WTC11 (cell line): ENCODE measurements around the gene SPTB. TPM values are rescaled to one million over a fixed set of nuclear protein-coding genes. Genes with fewer than 3 reads are reported as not detected.

Experiments used
- ATAC-seq: fragments of 200-7000 bp; cut with Tn5 transposase; 2 replicates; pipeline ENCODE4 v1.10.0; 2021; ENCODE audit warnings: mild to moderate bottlenecking, moderate library complexity
- CTCF ChIA-PET: fragments of 300-600 bp; sonication (Branson Sonifier 250); formaldehyde crosslinking; loops from one replicate; lab custom pipeline; 2021; ENCODE audit warnings: antibody characterized with exemption; lab: Charles Lee
- POLR2A ChIA-PET: fragments of 350-600 bp; sonication (Branson Sonifier 250); formaldehyde crosslinking; loops from one replicate; lab custom pipeline; 2021; ENCODE audit warnings: antibody characterized with exemption; lab: Charles Lee
- DNase-seq: peaks from one replicate; pipeline ENCODE4 v3.0.0; 2021; ENCODE audit warnings: low spot score
- H3K27ac Mint-ChIP-seq: 2 replicates; pipeline ENCODE4 v1.8.0; 2021; ENCODE audit warnings: mixed read lengths
- H3K27me3 Mint-ChIP-seq: 2 replicates; pipeline ENCODE4 v1.8.0; 2021; ENCODE audit warnings: low read depth, mild to moderate bottlenecking, moderate library complexity, mixed read lengths
- H3K36me3 Mint-ChIP-seq: 2 replicates; pipeline ENCODE4 v1.8.0; 2021; ENCODE audit warnings: mixed read lengths
- H3K4me1 Mint-ChIP-seq: 2 replicates; pipeline ENCODE4 v1.8.0; 2022; ENCODE audit warnings: mixed read lengths
- H3K4me3 Mint-ChIP-seq: 2 replicates; pipeline ENCODE4 v1.8.0; 2021; ENCODE audit warnings: mild to moderate bottlenecking, moderate library complexity, mixed read lengths
- H3K9me3 Mint-ChIP-seq: 2 replicates; pipeline ENCODE4 v1.8.0; 2021; ENCODE audit warnings: mixed read lengths
- ATF3 ChIP-seq: sonication (generic); formaldehyde crosslinking; conservative IDR thresholded peaks from 2 replicates; pipeline ENCODE4 v1.8.1; 2022; ENCODE audit warnings: mild to moderate bottlenecking, missing genetic modification reagents
- CBFB ChIP-seq: sonication (generic); formaldehyde crosslinking; IDR thresholded peaks from 2 replicates; pipeline ENCODE4 v1.8.1; 2022; ENCODE audit warnings: mild to moderate bottlenecking, low read depth, missing genetic modification reagents
- CREB1 ChIP-seq: sonication (generic); formaldehyde crosslinking; IDR thresholded peaks from 2 replicates; pipeline ENCODE4 v1.8.0; 2023; ENCODE audit warnings: mild to moderate bottlenecking, missing genetic modification reagents
- E2F4 ChIP-seq: sonication (generic); formaldehyde crosslinking; IDR thresholded peaks from 2 replicates; pipeline ENCODE4 v1.8.1; 2022; ENCODE audit warnings: low read depth, mild to moderate bottlenecking, moderate library complexity, missing genetic modification reagents, borderline replicate concordance
- ESRRA ChIP-seq: sonication (generic); formaldehyde crosslinking; IDR thresholded peaks from 2 replicates; pipeline ENCODE4 v1.8.1; 2022; ENCODE audit warnings: mild to moderate bottlenecking, missing genetic modification reagents, borderline replicate concordance
- FOXK1 ChIP-seq: sonication (generic); formaldehyde crosslinking; IDR thresholded peaks from 2 replicates; pipeline ENCODE4 v1.8.0; 2022; ENCODE audit warnings: mild to moderate bottlenecking, moderate library complexity, missing genetic modification reagents
- FOXP1 ChIP-seq: sonication (generic); formaldehyde crosslinking; IDR thresholded peaks from 2 replicates; pipeline ENCODE4 v1.8.0; 2022; ENCODE audit warnings: missing genetic modification reagents, mild to moderate bottlenecking, moderate library complexity, borderline replicate concordance
- GTF2I ChIP-seq: fragments of 250-450 bp; sonication (Bioruptor Pico); conservative IDR thresholded peaks from 2 replicates; pipeline ENCODE4 v1.4.0; 2021; ENCODE audit warnings: mild to moderate bottlenecking
- IRF2 ChIP-seq: sonication (generic); formaldehyde crosslinking; IDR thresholded peaks from 2 replicates; pipeline ENCODE4 v1.8.0; 2022; ENCODE audit warnings: low read depth, missing genetic modification reagents, borderline replicate concordance
- MLX ChIP-seq: sonication (generic); formaldehyde crosslinking; IDR thresholded peaks from 2 replicates; pipeline ENCODE4 v1.8.1; 2023; ENCODE audit warnings: mild to moderate bottlenecking, missing genetic modification reagents, moderate library complexity
- MXD4 ChIP-seq: fragments of 250-450 bp; sonication (Bioruptor Pico); IDR thresholded peaks from 2 replicates; pipeline ENCODE4 v1.8.0; 2021; ENCODE audit warnings: mild to moderate bottlenecking, moderate library complexity, borderline replicate concordance
- NR2C2 ChIP-seq: sonication (generic); formaldehyde crosslinking; IDR thresholded peaks from 2 replicates; pipeline ENCODE4 v1.8.0; 2022; ENCODE audit warnings: mild to moderate bottlenecking, missing genetic modification reagents
- PRRX2 ChIP-seq: fragments of 250-450 bp; sonication (Bioruptor Pico); IDR thresholded peaks from 2 replicates; pipeline ENCODE4 v1.8.0; 2021; ENCODE audit warnings: mild to moderate bottlenecking
- SMAD4 ChIP-seq: sonication (generic); formaldehyde crosslinking; IDR thresholded peaks from 2 replicates; pipeline ENCODE4 v1.8.0; 2022; ENCODE audit warnings: mild to moderate bottlenecking, missing genetic modification reagents
- SP1 ChIP-seq: sonication (generic); formaldehyde crosslinking; conservative IDR thresholded peaks from 2 replicates; pipeline ENCODE4 v1.8.1; 2022; ENCODE audit warnings: missing genetic modification reagents
- STAT6 ChIP-seq: sonication (generic); formaldehyde crosslinking; conservative IDR thresholded peaks from 2 replicates; pipeline ENCODE4 v1.8.1; 2023; ENCODE audit warnings: mild to moderate bottlenecking, low read depth, missing genetic modification reagents, moderate library complexity
- USF1 ChIP-seq: sonication (generic); formaldehyde crosslinking; IDR thresholded peaks from 2 replicates; pipeline ENCODE4 v1.8.0; 2022; ENCODE audit warnings: mild to moderate bottlenecking, missing genetic modification reagents
- ZBTB21 ChIP-seq: sonication (generic); formaldehyde crosslinking; IDR thresholded peaks from 2 replicates; pipeline ENCODE4 v1.8.1; 2023; ENCODE audit warnings: mild to moderate bottlenecking, missing genetic modification reagents, borderline replicate concordance
- ZMAT4 ChIP-seq: fragments of 250-450 bp; sonication (Bioruptor Pico); IDR thresholded peaks from 2 replicates; pipeline ENCODE4 v1.9.0; 2021; ENCODE audit warnings: mild to moderate bottlenecking
- ZNF219 ChIP-seq: sonication (generic); formaldehyde crosslinking; IDR thresholded peaks from 2 replicates; pipeline ENCODE4 v1.8.0; 2023; ENCODE audit warnings: missing genetic modification reagents, mild to moderate bottlenecking, borderline replicate concordance
- total RNA-seq: library from RNA; stranded (reverse); gene quantifications from 3 replicates; pipeline ENCODE4 v1.2.3, GENCODE V29; 2021
- TF ChIP-seq, protein P1 (sequence below): fragments of 250-450 bp; sonication (Bioruptor Pico); conservative IDR thresholded peaks from 2 replicates; pipeline ENCODE4 v1.9.0; 2021; ENCODE audit warnings: mild to moderate bottlenecking
- TF ChIP-seq, protein P2 (sequence below): sonication (generic); formaldehyde crosslinking; IDR thresholded peaks from 2 replicates; pipeline ENCODE4 v1.8.0; 2022; ENCODE audit warnings: mild to moderate bottlenecking, missing genetic modification reagents

The SPTB gene
- total RNA-seq, 1 experiment from 2014 or later, result 3.2 TPM

DNA sequence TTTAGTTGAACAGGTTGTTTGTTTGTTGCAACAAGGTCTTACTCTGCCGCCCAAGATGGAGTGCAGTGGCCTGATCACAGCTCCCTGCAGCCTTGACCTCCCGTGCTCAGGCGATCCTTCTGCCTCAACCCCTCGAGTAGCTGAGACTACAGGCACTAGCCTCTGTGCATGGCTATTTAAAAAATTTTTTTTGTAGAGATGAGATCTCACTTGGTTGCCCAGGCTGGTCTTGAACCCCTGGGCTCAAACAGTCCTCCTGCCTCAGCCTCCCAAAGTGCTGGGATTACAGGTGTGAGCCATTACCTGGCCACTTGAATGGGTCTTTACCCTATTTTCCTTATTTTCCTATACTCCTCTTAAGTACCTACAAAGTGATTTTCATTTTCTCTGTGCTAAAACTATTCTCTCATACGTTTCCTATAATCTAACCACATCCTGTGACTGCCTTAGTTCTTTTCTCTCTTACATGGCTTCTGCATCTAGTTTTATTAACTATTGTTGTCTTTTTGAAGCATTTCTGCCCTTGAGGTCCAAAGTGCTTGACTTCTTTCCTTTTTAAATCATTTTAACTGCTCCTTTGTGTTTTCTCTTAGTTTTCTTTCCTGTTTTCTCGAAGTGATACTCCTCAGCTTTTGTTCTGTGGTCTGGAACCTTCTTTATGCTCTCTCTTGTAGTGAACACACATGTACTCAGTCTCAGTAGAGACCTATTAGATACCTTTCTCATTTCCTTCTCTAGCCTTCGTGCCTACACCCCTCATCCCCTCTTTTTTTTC lies 48.7 kb upstream of the SPTB start:
- Mint-ChIP-seq H3K27ac (no peak overlapping the region), H3K27me3 (no peaks in the 10 kb centered on the region), H3K9me3 (no peaks in the 10 kb centered on the region), H3K36me3 (peaks cover 36% of the 10 kb centered on the region), H3K4me3 (no peak overlapping the region), H3K4me1 (no peaks in the 10 kb centered on the region)
- TF ChIP-seq PRRX2 (CRISPR knock-in tag) (no peak), FOXP1 (CRISPR knock-in tag) (no peak), ZMAT4 (CRISPR knock-in tag) (no peak), CREB1 (CRISPR knock-in tag) (no peak), SP1 (CRISPR knock-in tag) (no peak), ZBTB21 (no peak), ESRRA (CRISPR knock-in tag) (no peak)
- TF ChIP-seq, protein P1, sequence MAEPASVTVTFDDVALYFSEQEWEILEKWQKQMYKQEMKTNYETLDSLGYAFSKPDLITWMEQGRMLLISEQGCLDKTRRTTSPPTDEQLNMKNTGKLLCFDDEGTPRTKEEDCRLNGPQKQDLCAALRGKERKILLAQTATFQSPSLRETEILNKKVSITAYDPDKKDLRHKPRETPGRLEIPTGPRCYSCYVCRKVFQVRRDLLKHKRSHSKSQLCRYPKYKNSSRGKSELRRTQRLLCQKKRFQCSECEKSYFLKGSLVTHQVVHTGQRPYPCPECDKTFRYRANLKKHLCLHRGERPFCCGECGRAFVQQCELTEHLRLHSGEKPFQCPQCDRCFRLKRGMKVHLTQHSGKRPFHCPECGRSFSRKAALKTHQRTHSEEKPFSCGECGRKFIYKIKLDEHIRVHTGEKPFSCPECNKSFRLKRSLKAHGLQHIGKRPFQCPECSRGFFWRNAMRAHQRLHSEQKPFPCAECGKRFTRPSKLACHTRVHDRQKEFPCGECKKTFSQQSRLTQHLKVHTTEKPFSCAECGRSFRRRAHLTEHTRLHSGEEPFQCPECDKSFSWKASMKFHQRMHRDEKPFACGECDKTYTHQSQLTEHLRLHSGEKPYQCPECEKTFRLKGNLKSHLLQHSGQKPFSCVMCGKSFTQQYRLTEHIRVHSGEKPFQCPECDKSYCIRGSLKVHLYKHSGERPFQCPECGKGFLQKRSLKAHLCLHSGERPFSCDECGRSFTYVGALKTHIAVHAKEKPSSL, result no peak
- TF ChIP-seq, protein P2, sequence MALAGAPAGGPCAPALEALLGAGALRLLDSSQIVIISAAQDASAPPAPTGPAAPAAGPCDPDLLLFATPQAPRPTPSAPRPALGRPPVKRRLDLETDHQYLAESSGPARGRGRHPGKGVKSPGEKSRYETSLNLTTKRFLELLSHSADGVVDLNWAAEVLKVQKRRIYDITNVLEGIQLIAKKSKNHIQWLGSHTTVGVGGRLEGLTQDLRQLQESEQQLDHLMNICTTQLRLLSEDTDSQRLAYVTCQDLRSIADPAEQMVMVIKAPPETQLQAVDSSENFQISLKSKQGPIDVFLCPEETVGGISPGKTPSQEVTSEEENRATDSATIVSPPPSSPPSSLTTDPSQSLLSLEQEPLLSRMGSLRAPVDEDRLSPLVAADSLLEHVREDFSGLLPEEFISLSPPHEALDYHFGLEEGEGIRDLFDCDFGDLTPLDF (CRISPR knock-in tag), result no peak
- ATAC-seq (no peak), DNase-seq (no peak)
- CTCF ChIA-PET, result interaction anchor here (0.8 to 1.4 kb wide), 3 partner anchors 18 to 105 kb away, joined by 3 to 5 read pairs (median 4); no protein-coding TSS in a partner anchor
- POLR2A ChIA-PET, result no interaction called here

DNA sequence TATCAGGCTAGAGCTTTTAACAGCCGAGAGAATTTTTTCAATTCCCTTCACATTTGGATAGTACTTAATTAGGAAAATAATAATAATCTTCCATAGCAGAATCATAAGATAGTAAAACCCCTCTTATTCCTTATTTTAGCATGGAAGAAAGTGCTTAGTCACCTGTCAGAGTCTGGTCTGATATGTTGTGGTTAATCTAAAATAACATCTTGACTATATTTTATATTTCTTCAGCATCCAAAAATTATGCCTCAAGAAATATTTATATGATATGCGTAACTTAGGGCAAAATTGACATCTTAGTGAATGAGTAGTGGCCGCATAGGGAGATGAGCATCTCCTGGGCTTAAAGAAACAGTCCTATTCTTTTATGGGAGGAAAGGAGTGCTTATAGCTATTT lies 47.3 kb upstream of the SPTB start:
- CTCF ChIA-PET, result interaction anchor here (1.3 to 1.4 kb wide), 2 partner anchors 16 to 34 kb away, joined by 4 to 5 read pairs; no protein-coding TSS in a partner anchor
- H3K4me3 Mint-ChIP-seq, result no peak overlapping the region
- H3K27me3 Mint-ChIP-seq, result no peaks in the 10 kb centered on the region
- ATAC-seq (no peak), DNase-seq (no peak)
- POLR2A ChIA-PET, result no interaction called here
- no peaks in the 10 kb centered on the region for H3K9me3 Mint-ChIP-seq
- peaks cover 24% of the 10 kb centered on the region for H3K36me3 Mint-ChIP-seq
- H3K27ac Mint-ChIP-seq, result no peak overlapping the region
- H3K4me1 Mint-ChIP-seq, result no peaks in the 10 kb centered on the region
- TF ChIP-seq MLX (no peak), E2F4 (CRISPR knock-in tag) (no peak), IRF2 (CRISPR knock-in tag) (no peak), ESRRA (CRISPR knock-in tag) (no peak), NR2C2 (CRISPR knock-in tag) (no peak), FOXK1 (CRISPR knock-in tag) (no peak), STAT6 (no peak), MXD4 (CRISPR knock-in tag) (no peak), ZNF219 (CRISPR knock-in tag) (no peak), ATF3 (CRISPR knock-in tag) (no peak), SMAD4 (CRISPR knock-in tag) (no peak), GTF2I (no peak), USF1 (CRISPR knock-in tag) (no peak), CBFB (CRISPR knock-in tag) (no peak)
- TF ChIP-seq, protein P1, result no peak
